C4-2B (cell line): ENCODE results near the gene AMER1.
"Not testable (repeated sequence)": the region's sequence is repeated elsewhere in the genome, so short reads cannot be mapped to it uniquely, and the experiment has no call there.

Experiments
- H3K27ac ChIP-seq: fragments of 450-650 bp; 2 replicates; pipeline ENCODE4 v1.5.1; 2017
- CTCF ChIP-seq: fragments of 450-650 bp; conservative IDR thresholded peaks from 2 replicates; pipeline ENCODE4 v1.5.1; 2017; ENCODE audit warnings: mild to moderate bottlenecking
- ZFX ChIP-seq: fragments of 450-650 bp; IDR thresholded peaks from 2 replicates; pipeline ENCODE4 v1.6.1; 2017

The AMER1 gene

GRCh38 chrX:64205441-64205734 is at the start of gene AMER1:
AMER1 (minus strand) TSS chrX:64205708; CDS start chrX:64193286, 12,422 bp downstream.
- TF ChIP-seq CTCF: no peak
- no peak for TF ChIP-seq ZFX
- peak within 1 kb of the TSS; percentile 83 for H3K27ac ChIP-seq

GRCh38 chrX:64230123-64230970 is 24.8 kb upstream of the AMER1 start, which contains the start of gene ASB12:
ASB12 (minus strand) TSS chrX:64230607; CDS start chrX:64225650, 4,957 bp downstream.
- TF ChIP-seq CTCF (peak; percentile 16; the same call in 1 of the 2 replicates), ZFX (no peak)
- H3K27ac ChIP-seq: no peak within 1 kb of the TSS

GRCh38 chrX:64229154-64229553 is 23.6 kb upstream of the AMER1 start:
- H3K27ac ChIP-seq: no peak overlapping the region
- no peak; the same call in 1 of the 2 replicates for TF ChIP-seq CTCF
- no peak for TF ChIP-seq ZFX

GRCh38 chrX:64218023-64218422 is 12.5 kb upstream of the AMER1 start:
- TF ChIP-seq CTCF (no peak), ZFX (no peak)

GRCh38 chrX:64213989-64214388 is 8.5 kb upstream of the AMER1 start:
- H3K27ac ChIP-seq: not testable (repeated sequence)
- peak; percentile 28 for TF ChIP-seq CTCF

More at GRCh38 chrX:64218023-64218422, 12.5 kb upstream of the AMER1 start:
- H3K27ac ChIP-seq: no peak overlapping the region

GRCh38 chrX:64206556-64207162 is 1.2 kb upstream of the AMER1 start:
- peak overlapping the region; percentile 83 for H3K27ac ChIP-seq

More at GRCh38 chrX:64206556-64207162, 1.2 kb upstream of the AMER1 start:
- TF ChIP-seq ZFX (no peak), CTCF (no peak; the same call in 1 of the 2 replicates)
